ENCODE results near the gene LRRC75B. TPM values are rescaled to one million over a fixed set of nuclear protein-coding genes. Genes with fewer than 3 reads are reported as not detected.
A peak's percentile ranks its signal among the peaks of the same experiment; 100 is the strongest.
"Not testable (repeated sequence)": the region's sequence is repeated elsewhere in the genome, so short reads cannot be mapped to it uniquely, and the experiment has no call there.

LRRC75B gene
- total and polyA plus RNA-seq, 2 of the 13 experiments (the other 11 are each of a cell fraction or from before 2014, with no cell fraction given) = 11.8 to 34.8 TPM

- TF ChIP-seq, protein P1, sequence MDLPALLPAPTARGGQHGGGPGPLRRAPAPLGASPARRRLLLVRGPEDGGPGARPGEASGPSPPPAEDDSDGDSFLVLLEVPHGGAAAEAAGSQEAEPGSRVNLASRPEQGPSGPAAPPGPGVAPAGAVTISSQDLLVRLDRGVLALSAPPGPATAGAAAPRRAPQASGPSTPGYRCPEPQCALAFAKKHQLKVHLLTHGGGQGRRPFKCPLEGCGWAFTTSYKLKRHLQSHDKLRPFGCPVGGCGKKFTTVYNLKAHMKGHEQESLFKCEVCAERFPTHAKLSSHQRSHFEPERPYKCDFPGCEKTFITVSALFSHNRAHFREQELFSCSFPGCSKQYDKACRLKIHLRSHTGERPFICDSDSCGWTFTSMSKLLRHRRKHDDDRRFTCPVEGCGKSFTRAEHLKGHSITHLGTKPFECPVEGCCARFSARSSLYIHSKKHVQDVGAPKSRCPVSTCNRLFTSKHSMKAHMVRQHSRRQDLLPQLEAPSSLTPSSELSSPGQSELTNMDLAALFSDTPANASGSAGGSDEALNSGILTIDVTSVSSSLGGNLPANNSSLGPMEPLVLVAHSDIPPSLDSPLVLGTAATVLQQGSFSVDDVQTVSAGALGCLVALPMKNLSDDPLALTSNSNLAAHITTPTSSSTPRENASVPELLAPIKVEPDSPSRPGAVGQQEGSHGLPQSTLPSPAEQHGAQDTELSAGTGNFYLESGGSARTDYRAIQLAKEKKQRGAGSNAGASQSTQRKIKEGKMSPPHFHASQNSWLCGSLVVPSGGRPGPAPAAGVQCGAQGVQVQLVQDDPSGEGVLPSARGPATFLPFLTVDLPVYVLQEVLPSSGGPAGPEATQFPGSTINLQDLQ (CRISPR knock-in tag; IDR thresholded peaks at IDR 0.05) = no peak
- no peak for TF ChIP-seq TRIM24 (CRISPR knock-in tag; IDR thresholded peaks at IDR 0.05)
- TF ChIP-seq, protein P2, sequence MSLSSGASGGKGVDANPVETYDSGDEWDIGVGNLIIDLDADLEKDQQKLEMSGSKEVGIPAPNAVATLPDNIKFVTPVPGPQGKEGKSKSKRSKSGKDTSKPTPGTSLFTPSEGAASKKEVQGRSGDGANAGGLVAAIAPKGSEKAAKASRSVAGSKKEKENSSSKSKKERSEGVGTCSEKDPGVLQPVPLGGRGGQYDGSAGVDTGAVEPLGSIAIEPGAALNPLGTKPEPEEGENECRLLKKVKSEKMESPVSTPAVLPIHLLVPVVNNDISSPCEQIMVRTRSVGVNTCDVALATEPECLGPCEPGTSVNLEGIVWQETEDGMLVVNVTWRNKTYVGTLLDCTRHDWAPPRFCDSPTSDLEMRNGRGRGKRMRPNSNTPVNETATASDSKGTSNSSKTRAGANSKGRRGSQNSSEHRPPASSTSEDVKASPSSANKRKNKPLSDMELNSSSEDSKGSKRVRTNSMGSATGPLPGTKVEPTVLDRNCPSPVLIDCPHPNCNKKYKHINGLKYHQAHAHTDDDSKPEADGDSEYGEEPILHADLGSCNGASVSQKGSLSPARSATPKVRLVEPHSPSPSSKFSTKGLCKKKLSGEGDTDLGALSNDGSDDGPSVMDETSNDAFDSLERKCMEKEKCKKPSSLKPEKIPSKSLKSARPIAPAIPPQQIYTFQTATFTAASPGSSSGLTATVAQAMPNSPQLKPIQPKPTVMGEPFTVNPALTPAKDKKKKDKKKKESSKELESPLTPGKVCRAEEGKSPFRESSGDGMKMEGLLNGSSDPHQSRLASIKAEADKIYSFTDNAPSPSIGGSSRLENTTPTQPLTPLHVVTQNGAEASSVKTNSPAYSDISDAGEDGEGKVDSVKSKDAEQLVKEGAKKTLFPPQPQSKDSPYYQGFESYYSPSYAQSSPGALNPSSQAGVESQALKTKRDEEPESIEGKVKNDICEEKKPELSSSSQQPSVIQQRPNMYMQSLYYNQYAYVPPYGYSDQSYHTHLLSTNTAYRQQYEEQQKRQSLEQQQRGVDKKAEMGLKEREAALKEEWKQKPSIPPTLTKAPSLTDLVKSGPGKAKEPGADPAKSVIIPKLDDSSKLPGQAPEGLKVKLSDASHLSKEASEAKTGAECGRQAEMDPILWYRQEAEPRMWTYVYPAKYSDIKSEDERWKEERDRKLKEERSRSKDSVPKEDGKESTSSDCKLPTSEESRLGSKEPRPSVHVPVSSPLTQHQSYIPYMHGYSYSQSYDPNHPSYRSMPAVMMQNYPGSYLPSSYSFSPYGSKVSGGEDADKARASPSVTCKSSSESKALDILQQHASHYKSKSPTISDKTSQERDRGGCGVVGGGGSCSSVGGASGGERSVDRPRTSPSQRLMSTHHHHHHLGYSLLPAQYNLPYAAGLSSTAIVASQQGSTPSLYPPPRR (CRISPR knock-in tag; IDR thresholded peaks at IDR 0.05; ENCODE audit: borderline replicate concordance) = no peak; the same call in 1 of the 2 replicates
- TF ChIP-seq HNRNPLL (IDR thresholded peaks at IDR 0.05; ENCODE audit: low read depth, low read length, poor library complexity, severe bottlenecking) = peak; percentile 80
- 0 out of 2 replicates have a peak, but pooled peaks have one; percentile 9 for TF ChIP-seq BHLHE40 (IDR thresholded peaks at IDR 0.05; ENCODE audit: low read length)
- TF ChIP-seq ZNF446 (CRISPR knock-in tag; IDR thresholded peaks at IDR 0.05) = no peak
- TF ChIP-seq, protein P3, sequence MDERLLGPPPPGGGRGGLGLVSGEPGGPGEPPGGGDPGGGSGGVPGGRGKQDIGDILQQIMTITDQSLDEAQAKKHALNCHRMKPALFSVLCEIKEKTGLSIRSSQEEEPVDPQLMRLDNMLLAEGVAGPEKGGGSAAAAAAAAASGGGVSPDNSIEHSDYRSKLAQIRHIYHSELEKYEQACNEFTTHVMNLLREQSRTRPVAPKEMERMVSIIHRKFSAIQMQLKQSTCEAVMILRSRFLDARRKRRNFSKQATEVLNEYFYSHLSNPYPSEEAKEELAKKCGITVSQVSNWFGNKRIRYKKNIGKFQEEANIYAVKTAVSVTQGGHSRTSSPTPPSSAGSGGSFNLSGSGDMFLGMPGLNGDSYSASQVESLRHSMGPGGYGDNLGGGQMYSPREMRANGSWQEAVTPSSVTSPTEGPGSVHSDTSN (CRISPR knock-in tag; IDR thresholded peaks at IDR 0.05) = no peak
- peak; percentile 27 for TF ChIP-seq RBM22 (optimal IDR thresholded peaks at IDR 0.05; ENCODE audit: low read length)
- no peak for TF ChIP-seq ZNF773 (CRISPR knock-in tag; IDR thresholded peaks at IDR 0.05; ENCODE audit: borderline replicate concordance)
- TF ChIP-seq ATF3 (CRISPR knock-in tag; IDR thresholded peaks at IDR 0.05) = peak; percentile 65; the same call in 1 of the 2 replicates
- 0 out of 2 replicates have a peak, but pooled peaks have one; percentile 29 for TF ChIP-seq ZNF343 (CRISPR knock-in tag; IDR thresholded peaks at IDR 0.05)
These were observed at the start of gene LRRC75B (continued) for GRCh38 chr22:24592851-24593558.

DNA sequence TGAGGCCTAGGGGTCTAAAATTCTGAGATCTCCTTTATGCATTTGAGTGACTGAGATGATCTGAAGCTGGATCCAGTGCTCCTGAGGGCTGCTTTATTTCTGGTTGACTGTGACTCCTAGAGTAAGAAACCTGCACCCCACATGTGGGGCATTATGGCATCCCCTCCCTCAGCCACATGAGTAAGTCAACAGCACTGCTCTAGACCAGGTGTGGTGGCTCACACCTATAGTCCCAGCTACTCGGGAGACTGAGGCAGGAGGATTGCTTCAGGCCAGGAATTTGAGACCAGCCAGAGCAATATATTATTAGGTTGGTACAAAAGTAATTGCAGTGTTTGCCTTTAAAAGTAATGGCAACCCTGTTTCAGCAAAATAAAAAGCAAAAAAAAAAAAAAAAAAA lies 49.4 kb upstream of the LRRC75B start:
- H4K20me1 ChIP-seq (ENCODE audit: insufficient read depth, low read length); POLR2A ChIA-PET; H3K9me3 ChIP-seq (ENCODE audit: low read length); H3K27ac ChIP-seq (ENCODE audit: extremely low read length, insufficient read depth, low read length); FAIRE-seq; in situ Hi-C loops (cut with HindIII; ENCODE audit: extremely low pct_ligation_motif_present, low pct_unique_long_range_greater_than_20kb); H3K79me2 ChIP-seq (ENCODE audit: insufficient read depth, low read length); ATAC-seq; CTCF ChIA-PET (ENCODE audit: low intra/inter-chr PET ratio, low total read pairs); intact Hi-C loops (cut with micrococcal nuclease; ENCODE audit: unreplicated experiment); H3K36me3 ChIP-seq (replicated peaks in 1 of 2; ENCODE audit: control insufficient read depth in 1 of 2, insufficient read depth in 2 of 2, low read length in 2 of 2); BruUV-seq (replicated peaks); H3K27me3 ChIP-seq (ENCODE audit: control insufficient read depth in 1 of 2, insufficient read depth in 2 of 2, low read length in 2 of 2); H3K4me1 ChIP-seq (ENCODE audit: insufficient read depth, low read length); H3K4me2 ChIP-seq (ENCODE audit: low read depth, low read length); H2AFZ ChIP-seq (ENCODE audit: low read length); H3K9ac ChIP-seq (ENCODE audit: insufficient read depth, low read depth, low read length); H3K4me3 ChIP-seq (replicated peaks in 1 of 3; ENCODE audit: insufficient read depth in 1 of 3, low read depth in 2 of 3, low read length in 3 of 3); DNase-seq (ENCODE audit: low spot score): not testable (repeated sequence)
- 53% methylated on average over 1 of the region's 1 CpG for WGBS (ENCODE audit: low lambda C conversion rate)

Data from HepG2 (cell line).